Stimulated activated CD8-positive, alpha-beta memory T cell treated with anti-CD3 and anti-CD28 coated beads, Interleukin-4, amount 100 ng/mL, for 48 hours (primary cell): ENCODE data around the gene EFNA2.

Source experiments
- DNase-seq: peaks from one replicate; pipeline ENCODE4 v3.0.0-alpha.2; 2020

Gene EFNA2

GRCh38 chr19:1260749-1261537 is 24.7 kb upstream of the EFNA2 start:
- DNase-seq, result peak; percentile 98

DNA sequence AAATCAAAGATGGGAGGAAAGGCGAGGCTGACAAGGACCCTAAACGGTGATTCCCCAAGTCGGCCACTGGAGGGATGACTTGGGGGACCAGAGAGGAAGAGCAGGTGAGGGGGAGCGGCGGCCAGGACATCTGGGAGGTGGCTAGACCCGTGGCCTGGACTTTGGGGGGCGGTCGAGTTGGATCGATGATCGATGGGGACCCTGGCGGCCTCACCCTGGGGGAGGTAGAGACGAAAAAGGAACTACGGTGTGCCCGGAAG is 24.2 kb upstream of the EFNA2 start:
- DNase-seq, result peak; percentile 54

- DNase-seq, result peak; percentile 49
Measured at GRCh38 chr19:1261798-1262622, 23.7 kb upstream of the EFNA2 start.

- DNase-seq, result no peak
Measured at GRCh38 chr19:1262623-1263123, 23.0 kb upstream of the EFNA2 start.

DNA sequence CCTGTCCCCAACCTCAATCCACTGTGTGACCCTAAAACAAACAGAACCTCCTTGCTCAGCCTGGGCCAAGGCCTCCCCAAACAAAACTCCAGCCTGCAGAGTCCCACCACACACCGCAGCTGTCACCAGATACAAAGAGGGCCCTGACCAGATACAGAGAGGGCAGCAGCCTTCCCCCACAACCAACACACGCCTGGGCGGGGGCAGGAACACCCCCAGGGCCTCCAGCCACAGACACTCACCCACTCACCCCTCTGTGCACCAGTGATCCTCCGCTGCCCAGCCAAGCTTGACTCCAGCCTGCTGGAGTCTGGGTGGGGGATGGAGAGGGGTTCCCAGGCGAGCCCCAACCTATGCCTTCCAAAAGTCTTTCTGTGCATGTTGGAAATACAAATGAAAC is 22.5 kb upstream of the EFNA2 start:
- no peak for DNase-seq

- no peak for DNase-seq
Measured at GRCh38 chr19:1264801-1265614, 20.7 kb upstream of the EFNA2 start.

DNA sequence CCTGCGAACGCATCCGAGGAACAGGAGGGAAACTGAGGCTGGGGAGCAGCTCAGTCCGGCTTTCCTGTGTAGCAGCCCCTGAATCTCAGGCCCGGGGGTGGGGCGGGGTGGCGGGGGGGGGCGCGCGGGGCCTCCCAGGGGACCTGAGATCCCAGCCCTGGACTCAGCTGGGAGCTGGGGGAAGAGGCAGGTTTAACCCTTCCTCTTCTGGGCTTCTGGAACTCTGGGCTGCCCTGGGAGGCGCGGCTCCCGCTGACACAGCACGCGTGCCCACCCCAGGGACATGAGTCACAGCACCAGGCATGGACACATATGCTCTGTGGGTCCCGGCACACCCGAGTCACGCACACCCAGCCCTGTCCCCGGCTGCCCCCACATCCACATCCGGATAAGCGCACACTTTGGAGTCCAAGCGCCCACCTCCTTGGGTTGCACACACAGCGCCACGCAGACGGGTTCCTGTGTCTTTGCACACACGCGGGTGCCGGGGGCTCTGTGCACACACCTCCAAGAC is 20.0 kb upstream of the EFNA2 start:
- peak; percentile 70 for DNase-seq

- DNase-seq, result peak; percentile 93
Measured at GRCh38 chr19:1266129-1266915, 19.4 kb upstream of the EFNA2 start.

DNA sequence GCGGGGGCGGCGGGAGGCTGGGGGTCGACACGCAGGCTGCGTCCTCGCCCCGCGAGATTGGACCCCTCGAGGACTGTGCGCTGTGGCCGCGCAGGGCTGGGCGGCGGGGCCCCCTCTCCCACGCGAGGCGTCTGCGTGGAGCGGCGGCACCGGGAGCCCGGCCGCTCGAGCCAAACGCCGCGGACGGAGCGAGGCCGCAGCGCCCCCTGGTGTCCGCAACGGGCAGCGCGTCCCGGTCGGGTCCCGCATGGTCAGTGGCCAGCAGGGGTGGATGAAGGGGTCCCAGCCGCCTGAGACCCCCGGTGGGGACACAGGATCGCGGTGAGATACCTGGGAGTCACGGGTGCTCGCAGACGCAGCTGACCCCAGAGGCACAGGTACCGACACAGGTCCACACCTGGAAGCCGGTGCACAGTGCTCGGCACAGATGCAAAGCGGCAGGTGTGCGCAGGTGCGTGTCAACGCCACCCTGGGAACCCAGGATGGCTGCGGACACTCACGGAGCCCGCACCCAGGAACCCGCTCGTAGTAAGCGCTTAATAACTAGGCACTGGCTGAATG is 18.7 kb upstream of the EFNA2 start:
- DNase-seq, result peak; percentile 87

DNA sequence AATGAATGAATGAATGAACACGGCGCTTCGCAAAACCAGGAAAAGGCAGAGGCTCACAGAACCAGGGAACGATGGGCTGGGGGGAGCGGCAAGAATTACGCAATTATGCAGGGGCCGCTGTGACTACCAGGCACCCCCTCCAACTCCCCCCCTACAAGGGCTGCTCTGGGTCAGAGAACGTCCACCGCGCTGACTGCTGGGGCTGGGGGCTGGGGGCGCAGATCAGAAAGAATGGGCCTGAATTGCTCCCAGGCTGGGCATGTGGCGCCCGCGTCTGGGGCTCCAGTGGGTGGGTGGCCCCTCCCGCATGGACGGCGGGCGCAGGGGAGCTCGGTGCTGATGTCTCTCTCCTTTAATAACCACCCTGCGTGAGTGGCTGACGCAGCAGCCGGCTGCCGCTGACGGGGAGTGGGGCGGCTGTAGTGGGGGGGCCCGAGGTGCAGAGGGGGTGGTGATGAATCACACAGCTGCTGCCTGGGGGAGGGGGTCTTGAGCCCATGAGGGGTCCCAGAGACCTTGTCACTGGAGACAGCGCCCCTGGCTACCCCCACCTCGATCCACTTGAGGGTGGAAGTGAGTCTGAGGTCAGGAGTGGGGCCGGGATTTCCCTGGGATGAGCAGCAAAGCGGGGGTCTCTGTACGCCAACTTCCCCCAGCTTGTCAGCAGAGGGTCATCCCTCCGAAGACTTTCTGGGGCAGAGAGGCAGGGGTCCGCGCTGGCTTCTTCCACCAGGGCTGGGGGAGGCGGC is 18.0 kb upstream of the EFNA2 start:
- peak; percentile 36 for DNase-seq

- DNase-seq, result no peak
Measured at GRCh38 chr19:1268226-1269064, 17.2 kb upstream of the EFNA2 start.

DNA sequence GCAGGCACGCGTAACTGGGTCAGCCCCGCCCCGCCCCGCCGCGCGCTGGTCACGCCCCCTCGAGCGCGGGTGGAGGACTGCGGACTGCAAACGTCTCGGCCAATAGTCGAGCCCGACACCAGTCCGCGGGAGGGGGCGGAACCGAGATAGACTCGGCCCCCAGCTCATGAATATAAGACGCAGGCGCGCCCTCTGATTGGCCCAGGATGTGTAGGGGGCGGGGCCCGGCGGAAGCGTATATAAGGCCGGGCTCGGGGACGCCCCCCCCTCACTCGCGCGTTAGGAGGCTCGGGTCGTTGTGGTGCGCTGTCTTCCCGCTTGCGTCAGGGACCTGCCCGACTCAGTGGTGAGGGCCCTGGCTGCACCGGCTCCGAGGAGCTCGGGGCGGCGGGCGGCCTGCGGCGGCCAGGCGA is 16.6 kb upstream of the EFNA2 start, which contains the start of gene CIRBP:
Gene CIRBP, plus strand, starts transcription at position 268 of the 413 bp plus-strand sequence. CDS start 1,602 bp downstream, outside the sequence.
- DNase-seq, result peak; percentile 99

DNA sequence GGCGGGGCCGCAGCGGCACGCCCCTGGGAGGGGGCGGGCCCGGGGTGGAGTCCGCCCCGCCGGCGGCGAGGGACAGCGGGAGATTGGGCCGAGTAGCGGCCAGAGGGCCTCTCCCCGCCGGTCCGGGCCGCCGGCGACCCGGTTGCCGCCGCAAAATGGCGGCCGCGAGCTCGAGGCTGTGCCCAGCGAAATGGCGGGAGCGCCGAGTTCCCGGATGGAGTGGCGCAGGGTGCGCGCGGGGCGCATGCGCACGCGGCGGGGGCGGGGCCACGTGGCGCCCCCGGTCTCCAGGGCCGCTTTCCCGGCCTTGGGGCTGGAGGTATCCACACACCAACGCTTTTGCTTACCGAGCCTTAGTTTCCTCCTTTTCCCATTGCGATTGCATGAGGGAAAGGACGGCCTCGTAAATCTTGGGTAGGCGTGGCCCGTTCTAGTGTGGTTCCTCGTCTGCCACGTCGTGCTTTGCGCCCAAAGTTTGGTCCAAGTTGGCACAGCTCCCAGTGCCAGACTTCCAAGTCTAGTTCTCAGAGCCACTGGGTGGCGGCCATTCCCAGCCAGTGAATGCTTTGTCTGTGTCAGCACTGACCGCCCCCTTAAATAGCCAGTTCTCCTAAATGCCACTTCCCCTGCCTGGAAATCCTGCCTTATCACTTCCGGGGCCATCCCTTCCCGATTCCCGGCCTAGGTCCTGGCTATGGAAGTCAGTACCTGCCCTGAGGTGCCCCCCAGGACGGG is 16.0 kb upstream of the EFNA2 start:
- peak; percentile 90 for DNase-seq

GRCh38 chr19:1270213-1270853 is 15.3 kb upstream of the EFNA2 start:
- no peak for DNase-seq

DNA sequence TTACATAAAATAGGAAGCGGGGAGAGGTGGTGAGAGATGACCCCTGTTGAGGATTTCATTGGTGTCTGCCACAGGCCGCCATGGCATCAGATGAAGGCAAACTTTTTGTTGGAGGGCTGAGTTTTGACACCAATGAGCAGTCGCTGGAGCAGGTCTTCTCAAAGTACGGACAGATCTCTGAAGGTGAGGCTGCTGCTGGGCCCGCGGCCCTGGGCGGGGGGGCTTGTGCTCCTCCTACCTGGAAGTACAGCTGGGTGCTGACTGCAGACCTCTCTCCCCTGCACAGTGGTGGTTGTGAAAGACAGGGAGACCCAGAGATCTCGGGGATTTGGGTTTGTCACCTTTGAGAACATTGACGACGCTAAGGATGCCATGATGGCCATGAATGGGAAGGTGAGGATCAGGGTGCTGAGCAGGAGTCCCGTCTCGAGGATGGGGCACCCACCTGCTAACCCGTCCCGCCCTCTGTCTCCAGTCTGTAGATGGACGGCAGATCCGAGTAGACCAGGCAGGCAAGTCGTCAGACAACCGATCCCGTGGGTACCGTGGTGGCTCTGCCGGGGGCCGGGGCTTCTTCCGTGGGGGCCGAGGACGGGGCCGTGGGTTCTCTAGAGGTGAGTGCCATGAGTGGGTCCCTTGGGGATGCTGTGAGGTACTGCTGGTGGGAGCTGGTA is 14.7 kb upstream of the EFNA2 start:
- DNase-seq, result no peak

DNA sequence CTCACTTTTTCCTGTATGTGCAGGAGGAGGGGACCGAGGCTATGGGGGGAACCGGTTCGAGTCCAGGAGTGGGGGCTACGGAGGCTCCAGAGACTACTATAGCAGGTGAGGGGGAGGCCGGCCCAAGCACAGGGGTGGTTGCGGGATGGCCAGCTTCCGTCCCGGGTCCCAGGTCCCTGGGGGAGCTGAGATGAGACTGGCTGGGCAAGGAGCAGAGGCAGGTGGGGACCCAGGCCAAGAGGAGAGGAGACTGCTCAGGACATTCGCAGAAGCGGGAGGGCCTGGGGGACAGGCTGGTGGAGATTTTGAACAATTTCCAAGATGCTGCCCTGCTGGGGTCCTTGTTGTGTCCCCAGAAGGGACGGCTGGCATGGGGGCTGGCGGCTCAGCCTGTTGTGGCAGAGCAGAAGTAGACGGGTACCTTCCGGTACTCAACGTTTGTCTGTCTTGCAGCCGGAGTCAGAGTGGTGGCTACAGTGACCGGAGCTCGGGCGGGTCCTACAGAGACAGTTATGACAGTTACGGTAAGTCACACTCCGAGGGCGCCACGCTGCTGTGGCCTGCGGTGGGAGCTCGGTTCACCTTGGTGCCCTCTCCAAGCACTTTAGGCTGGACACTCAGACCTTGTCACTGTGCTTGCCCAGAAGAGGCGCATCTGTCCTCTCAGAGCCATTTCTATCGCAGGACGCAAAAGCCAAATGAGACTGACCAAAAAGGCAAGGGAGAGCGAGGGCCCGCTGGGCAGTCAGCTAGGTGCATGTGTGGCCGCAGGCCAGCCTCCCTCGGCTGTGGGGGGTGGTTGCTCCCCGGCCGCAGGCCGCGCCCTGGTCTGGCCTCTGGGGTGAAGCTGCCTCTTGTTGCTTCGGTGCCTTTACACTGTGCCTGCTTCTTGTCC is 13.9 kb upstream of the EFNA2 start:
- no peak for DNase-seq
